Adrenal gland (tissue), 5 donors: Measurements from ENCODE around the gene TSPAN8.

ENCODE experiments used
- POLR2A ChIP-seq, 2 donors: fragments of 450-650 bp; IDR thresholded peaks; one replicate each; pipeline ENCODE4 v1.6.1; 2017; ENCODE audit warnings: antibody characterized with exemption in 2 of 2, mild to moderate bottlenecking in 2 of 2, moderate library complexity in 1 of 2
- TF ChIP-seq, protein P1 (sequence below), 6 experiments: fragments of 450-650 bp in 4 of 6; fragments of 200-600 bp in 2 of 6; sonication (generic) in 1 of 6; IDR thresholded peaks; 1 replicate in 5 of 6; 2 replicates in 1 of 6; pipeline versions ENCODE4 v1.5.1 to v1.8.0; 2016 to 2021; ENCODE audit warnings: antibody characterized with exemption in 6 of 6, mild to moderate bottlenecking in 2 of 6, moderate library complexity in 1 of 6
- donor health status: DM: no; HTN: no; CAD: no.

GRCh38 chr12:71187379-71187778 lies 29.6 kb upstream of the TSPAN8 start:
- TF ChIP-seq, protein P1, sequence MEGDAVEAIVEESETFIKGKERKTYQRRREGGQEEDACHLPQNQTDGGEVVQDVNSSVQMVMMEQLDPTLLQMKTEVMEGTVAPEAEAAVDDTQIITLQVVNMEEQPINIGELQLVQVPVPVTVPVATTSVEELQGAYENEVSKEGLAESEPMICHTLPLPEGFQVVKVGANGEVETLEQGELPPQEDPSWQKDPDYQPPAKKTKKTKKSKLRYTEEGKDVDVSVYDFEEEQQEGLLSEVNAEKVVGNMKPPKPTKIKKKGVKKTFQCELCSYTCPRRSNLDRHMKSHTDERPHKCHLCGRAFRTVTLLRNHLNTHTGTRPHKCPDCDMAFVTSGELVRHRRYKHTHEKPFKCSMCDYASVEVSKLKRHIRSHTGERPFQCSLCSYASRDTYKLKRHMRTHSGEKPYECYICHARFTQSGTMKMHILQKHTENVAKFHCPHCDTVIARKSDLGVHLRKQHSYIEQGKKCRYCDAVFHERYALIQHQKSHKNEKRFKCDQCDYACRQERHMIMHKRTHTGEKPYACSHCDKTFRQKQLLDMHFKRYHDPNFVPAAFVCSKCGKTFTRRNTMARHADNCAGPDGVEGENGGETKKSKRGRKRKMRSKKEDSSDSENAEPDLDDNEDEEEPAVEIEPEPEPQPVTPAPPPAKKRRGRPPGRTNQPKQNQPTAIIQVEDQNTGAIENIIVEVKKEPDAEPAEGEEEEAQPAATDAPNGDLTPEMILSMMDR (IDR thresholded peaks at IDR 0.05) = no peak
- no peak for TF ChIP-seq POLR2A (IDR thresholded peaks at IDR 0.05)
